GM12878 (cell line): Measurements from ENCODE around the gene ERC2. TPM values are rescaled to one million over a fixed set of nuclear protein-coding genes. Genes with fewer than 3 reads are reported as not detected.

Experiments used
- ATAC-seq: fragments of 200-7000 bp; cut with Tn5 transposase; 3 replicates; pipeline ENCODE4 v1.9.1; 2020; ENCODE audit warnings: mild to moderate bottlenecking, moderate library complexity
- BruUV-seq: library from RNA; stranded (reverse); fragments of 400-500 nt; replicated peaks from 2 replicates; lab custom pipeline; 2021; lab: Mats Ljungman, UMichigan
- CTCF ChIA-PET: fragments of 300-600 bp; sonication (Branson Sonifier 250); formaldehyde crosslinking; extraction: SDS; loops from one replicate; lab custom pipeline; 2021; ENCODE audit warnings: inconsistent platforms; lab: Yijun Ruan, JAX
- POLR2A ChIA-PET: fragments of 350-600 bp; formaldehyde crosslinking; extraction: SDS; loops from one replicate; lab custom pipeline; 2021; ENCODE audit warnings: inconsistent platforms; lab: Charles Lee
- RAD21 ChIA-PET: fragments of 300-600 bp; sonication (Branson Sonifier 250); formaldehyde crosslinking; loops from one replicate; lab custom pipeline; 2023; ENCODE audit warnings: antibody characterized with exemption; ENCODE audit not compliant: unreplicated experiment; lab: Charles Lee
- SMC1A ChIA-PET: fragments of 300-600 bp; sonication (Branson Sonifier 250); formaldehyde crosslinking; loops from one replicate; lab custom pipeline; 2023; ENCODE audit not compliant: unreplicated experiment, uncharacterized antibody; lab: Charles Lee
- DNase-seq: peaks from one replicate; pipeline ENCODE4 v3.0.0-alpha.2; 2011; ENCODE audit warnings: low read depth, low spot score
- FAIRE-seq: peaks from 3 replicates; lab custom pipeline; 2011; peaks lifted over from hg19 to GRCh38; lab: Jason Lieb, UNC
- H2AFZ ChIP-seq: 2 replicates; pipeline ENCODE4 v1.6.0; 2011; ENCODE audit warnings: low read depth, low read length, control low read depth; ENCODE audit not compliant: control insufficient read depth
- H3K27ac ChIP-seq: 2 replicates; pipeline ENCODE4 v1.5.1; 2011; ENCODE audit warnings: control low read depth; ENCODE audit not compliant: control insufficient read depth, insufficient read depth
- H3K27me3 ChIP-seq, 2 experiments: replicated peaks in 1 of 2; 2 replicates each; pipeline versions ENCODE4 v1.6.0 to v1.6.1; 2011; ENCODE audit warnings: low read length in 1 of 2; ENCODE audit not compliant: control insufficient read depth in 2 of 2, insufficient read depth in 2 of 2
- H3K36me3 ChIP-seq, 2 experiments: 2 replicates each; pipeline ENCODE4 v1.5.1; 2011; ENCODE audit warnings: low read length in 1 of 2; ENCODE audit not compliant: control insufficient read depth in 2 of 2, insufficient read depth in 2 of 2
- H3K4me1 ChIP-seq: 2 replicates; pipeline ENCODE4 v1.6.1; 2011; ENCODE audit warnings: mild to moderate bottlenecking, low read length, moderate library complexity, mixed read lengths; ENCODE audit not compliant: control insufficient read depth, insufficient read depth
- H3K4me2 ChIP-seq: 2 replicates; pipeline ENCODE4 v1.6.0; 2011; ENCODE audit warnings: control low read depth; ENCODE audit not compliant: control insufficient read depth, insufficient read depth
- H3K4me3 ChIP-seq: fragments of 200-600 bp; sonication (generic); 2 replicates; pipeline ENCODE4 v1.5.1; 2016
- H3K79me2 ChIP-seq: 2 replicates; pipeline ENCODE4 v1.6.0; 2011; ENCODE audit warnings: low read length; ENCODE audit not compliant: control insufficient read depth, insufficient read depth
- H3K9ac ChIP-seq: 2 replicates; pipeline ENCODE4 v1.8.0; 2011; ENCODE audit warnings: low read length, control low read depth, mixed read lengths; ENCODE audit not compliant: control insufficient read depth, insufficient read depth
- H3K9me3 ChIP-seq: replicated peaks from 3 replicates; pipeline ENCODE4 v1.5.1; 2011; ENCODE audit warnings: mild to moderate bottlenecking, low read length; ENCODE audit not compliant: control insufficient read depth, insufficient read depth
- H4K20me1 ChIP-seq: 2 replicates; pipeline ENCODE4 v1.6.0; 2011; ENCODE audit not compliant: control insufficient read depth, insufficient read depth
- EED ChIP-seq: sonication (generic); IDR thresholded peaks from 2 replicates; pipeline ENCODE4 v1.6.1; 2016; ENCODE audit warnings: antibody characterized with exemption, low read depth
- EP300 ChIP-seq, 2 experiments: fragments of 150-350 bp in 1 of 2; IDR thresholded peaks; 2 replicates each; pipeline ENCODE4 v1.6.1; 2011 to 2012; ENCODE audit warnings: low read depth in 2 of 2, low read length in 2 of 2, borderline replicate concordance in 1 of 2, improper control_type of control experiment in 1 of 2, inconsistent platforms in 1 of 2; ENCODE audit not compliant: control insufficient read depth in 1 of 2
- MYC ChIP-seq: IDR thresholded peaks from 2 replicates; pipeline ENCODE4 v1.6.1; 2011; ENCODE audit warnings: mild to moderate bottlenecking, low read length, moderate library complexity, inconsistent platforms; ENCODE audit not compliant: insufficient read depth, insufficient replicate concordance, insufficient read length, severe bottlenecking
- NFIC ChIP-seq: IDR thresholded peaks from 2 replicates; pipeline ENCODE4 v1.6.1; 2012; ENCODE audit warnings: low read depth, mild to moderate bottlenecking, inconsistent platforms, low read length, moderate library complexity
- POLR2AphosphoS5 ChIP-seq: IDR thresholded peaks from 2 replicates; pipeline ENCODE4 v1.6.1; 2011; ENCODE audit warnings: mild to moderate bottlenecking, low read length, inconsistent platforms
- POU2F2 ChIP-seq: IDR thresholded peaks from 3 replicates; pipeline ENCODE4 v1.6.1; 2011; ENCODE audit warnings: low read depth, mild to moderate bottlenecking, low read length, borderline replicate concordance
- RAD21 ChIP-seq: IDR thresholded peaks from 2 replicates; pipeline ENCODE4 v1.6.1; 2011; ENCODE audit warnings: mild to moderate bottlenecking, low read depth, low read length, moderate library complexity; ENCODE audit not compliant: insufficient read depth
- RBBP5 ChIP-seq: fragments of 200-600 bp; sonication (generic); conservative IDR thresholded peaks from 2 replicates; pipeline ENCODE4 v1.6.1; 2016
- RFX5 ChIP-seq: IDR thresholded peaks from 2 replicates; pipeline ENCODE4 v1.6.1; 2011; ENCODE audit warnings: low read depth, low read length, improper control_type of control experiment
- SMC3 ChIP-seq: IDR thresholded peaks from 2 replicates; pipeline ENCODE4 v1.6.1; 2011; ENCODE audit warnings: low read length, improper control_type of control experiment, borderline replicate concordance
- SPI1 ChIP-seq: IDR thresholded peaks from 2 replicates; pipeline ENCODE4 v1.6.1; 2011; ENCODE audit warnings: low read depth, mild to moderate bottlenecking, low read length, moderate library complexity, borderline replicate concordance; ENCODE audit not compliant: insufficient read depth
- TARDBP ChIP-seq: IDR thresholded peaks from 2 replicates; pipeline ENCODE4 v1.6.1; 2016; ENCODE audit warnings: borderline replicate concordance
- TBL1XR1 ChIP-seq: IDR thresholded peaks from 2 replicates; pipeline ENCODE4 v1.6.1; 2012; ENCODE audit warnings: low read depth, low read length, improper control_type of control experiment
- TCF7 ChIP-seq: IDR thresholded peaks from 2 replicates; pipeline ENCODE4 v1.6.1; 2014; ENCODE audit warnings: antibody characterized with exemption, borderline replicate concordance
- WRNIP1 ChIP-seq: IDR thresholded peaks from 2 replicates; pipeline ENCODE4 v1.6.1; 2011; ENCODE audit warnings: low read depth, low read length, improper control_type of control experiment, borderline replicate concordance
- ZNF217 ChIP-seq: fragments of 450-650 bp; IDR thresholded peaks from 2 replicates; pipeline ENCODE4 v1.6.1; 2017; ENCODE audit warnings: antibody characterized with exemption, mild to moderate bottlenecking
- ZNF24 ChIP-seq: fragments of 450-650 bp; IDR thresholded peaks from 2 replicates; pipeline ENCODE4 v1.6.1; 2017; ENCODE audit warnings: antibody characterized with exemption, mild to moderate bottlenecking
- ZNF274 ChIP-seq: IDR thresholded peaks from one replicate; pipeline ENCODE4 v1.8.0; 2011; ENCODE audit not compliant: insufficient read length, insufficient read depth
- ZNF384 ChIP-seq: IDR thresholded peaks from 2 replicates; pipeline ENCODE4 v1.6.1; 2012; ENCODE audit warnings: low read depth, mild to moderate bottlenecking, low read length, improper control_type of control experiment, borderline replicate concordance
- in situ Hi-C: fragments of 300-500 bp; cut with MboI; formaldehyde crosslinking; loops from 9 replicates; pipeline ENCODE4 v1.14.3; 2018; ENCODE audit warnings: mixed read lengths
- intact Hi-C: fragments of 100-400 bp; cut with micrococcal nuclease; formaldehyde crosslinking; loops from one replicate; pipeline ENCODE4 v1.14.2; 2022; ENCODE audit not compliant: unreplicated experiment
- polyA plus RNA-seq, 11 experiments: library from polyadenylated mRNA; depleted of rRNA in 4 of 11; unstranded in 6 of 11; stranded (reverse) in 5 of 11; fragments of >200 nt; fragmentation: Nextera tagmentation in 4 of 11; fragmentation: Illumina TruSeq in 1 of 11; extraction: Ambion mirVana in 4 of 11; extraction: Trizol in 1 of 11; gene quantifications; 1 replicate in 1 of 11; 2 replicates in 10 of 11; pipeline versions ENCODE4 v1.2.1 to v1.2.3, GENCODE V29; 2011 to 2016; ENCODE audit warnings: inconsistent platforms in 2 of 11, missing spikeins in 2 of 11, low read depth in 1 of 11
- total RNA-seq, 4 experiments: library from RNA; depleted of rRNA in 3 of 4; stranded (reverse); fragments of >200 nt in 3 of 4; fragmentation: Illumina TruSeq in 1 of 4; extraction: Trizol in 1 of 4; gene quantifications; 2 replicates each; pipeline versions ENCODE4 v1.2.1 to v1.2.3, GENCODE V29; 2013 to 2021
- TF ChIP-seq, protein P1 (sequence below): IDR thresholded peaks from 2 replicates; pipeline ENCODE4 v1.6.1; 2011; ENCODE audit warnings: borderline replicate concordance, low read depth, mild to moderate bottlenecking, moderate library complexity, low read length; ENCODE audit not compliant: insufficient read depth, poor library complexity, severe bottlenecking
- TF ChIP-seq, protein P2 (sequence below), 3 experiments: IDR thresholded peaks in 2 of 3; conservative IDR thresholded peaks in 1 of 3; 2 replicates each; pipeline ENCODE4 v1.5.1; 2011; ENCODE audit warnings: low read depth in 3 of 3, low read length in 3 of 3, mild to moderate bottlenecking in 3 of 3, control low read depth in 2 of 3, moderate library complexity in 2 of 3, inconsistent platforms in 1 of 3, mixed read lengths in 1 of 3; ENCODE audit not compliant: control insufficient read depth in 2 of 3, insufficient read depth in 1 of 3; ENCODE audit errors: extremely low read depth in 1 of 3

ERC2 gene
- total and polyA plus RNA-seq, 10 of the 15 experiments (the other 5 are each of a cell fraction or from before 2014, with no cell fraction given) = 0.06 to 1.4 (median 0.12) TPM; not detected in 3

DNA sequence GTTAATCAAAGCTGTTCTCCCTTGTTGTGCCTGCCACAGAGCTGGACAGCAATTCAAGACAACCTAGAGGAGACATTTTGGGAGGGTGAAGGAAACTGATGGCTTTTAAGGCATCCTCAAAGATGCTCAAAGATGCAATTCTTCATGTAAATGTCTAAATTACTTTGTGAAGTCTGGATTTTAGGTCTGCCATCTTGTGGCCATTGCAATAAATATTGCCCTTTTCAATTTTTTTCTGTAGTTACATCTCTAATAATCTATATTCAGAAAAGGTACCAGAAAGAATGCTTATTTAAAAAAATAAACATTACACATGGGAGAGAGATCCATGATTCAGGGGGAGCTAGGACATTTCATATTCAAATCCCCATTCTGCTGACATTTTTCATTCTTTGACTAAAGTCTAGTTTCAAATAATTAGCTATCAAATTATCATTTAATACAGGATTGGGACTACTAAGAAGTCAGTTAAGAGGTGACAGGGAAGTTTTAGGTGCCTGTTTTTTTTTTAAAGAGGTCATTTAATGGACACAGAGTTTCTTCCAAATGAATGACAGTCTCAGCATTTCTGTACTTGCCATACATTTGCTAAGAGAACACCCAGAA, 721.4 kb downstream of the ERC2 start:
- H3K79me2 ChIP-seq = no peaks in the 10 kb centered on the region
- no peaks in the 10 kb centered on the region for H3K4me1 ChIP-seq
- BruUV-seq = no TSS peak
- POLR2A ChIA-PET = no interaction called here
- DNase-seq = no peak
- TF ChIP-seq TARDBP (no peak), ZNF384 (no peak), POLR2AphosphoS5 (no peak), RAD21 (peak; percentile 48), NFIC (no peak), SPI1 (no peak), SMC3 (peak; percentile 69; the same call in 1 of the 2 replicates), ZNF217 (no peak), ZNF274 (no peak), WRNIP1 (no peak), POU2F2 (no peak), RBBP5 (no peak), MYC (no peak), EED (no peak), RFX5 (no peak), ZNF24 (no peak), TCF7 (no peak), EP300 (IDR thresholded peaks at IDR 0.05; ENCODE audit: borderline replicate concordance in 1 of 2, control insufficient read depth in 1 of 2, low read depth in 2 of 2, low read length in 2 of 2) (no peak), TBL1XR1 (no peak)
- TF ChIP-seq, protein P1, sequence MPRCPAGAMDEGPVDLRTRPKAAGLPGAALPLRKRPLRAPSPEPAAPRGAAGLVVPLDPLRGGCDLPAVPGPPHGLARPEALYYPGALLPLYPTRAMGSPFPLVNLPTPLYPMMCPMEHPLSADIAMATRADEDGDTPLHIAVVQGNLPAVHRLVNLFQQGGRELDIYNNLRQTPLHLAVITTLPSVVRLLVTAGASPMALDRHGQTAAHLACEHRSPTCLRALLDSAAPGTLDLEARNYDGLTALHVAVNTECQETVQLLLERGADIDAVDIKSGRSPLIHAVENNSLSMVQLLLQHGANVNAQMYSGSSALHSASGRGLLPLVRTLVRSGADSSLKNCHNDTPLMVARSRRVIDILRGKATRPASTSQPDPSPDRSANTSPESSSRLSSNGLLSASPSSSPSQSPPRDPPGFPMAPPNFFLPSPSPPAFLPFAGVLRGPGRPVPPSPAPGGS = no peak
- TF ChIP-seq, protein P2, sequence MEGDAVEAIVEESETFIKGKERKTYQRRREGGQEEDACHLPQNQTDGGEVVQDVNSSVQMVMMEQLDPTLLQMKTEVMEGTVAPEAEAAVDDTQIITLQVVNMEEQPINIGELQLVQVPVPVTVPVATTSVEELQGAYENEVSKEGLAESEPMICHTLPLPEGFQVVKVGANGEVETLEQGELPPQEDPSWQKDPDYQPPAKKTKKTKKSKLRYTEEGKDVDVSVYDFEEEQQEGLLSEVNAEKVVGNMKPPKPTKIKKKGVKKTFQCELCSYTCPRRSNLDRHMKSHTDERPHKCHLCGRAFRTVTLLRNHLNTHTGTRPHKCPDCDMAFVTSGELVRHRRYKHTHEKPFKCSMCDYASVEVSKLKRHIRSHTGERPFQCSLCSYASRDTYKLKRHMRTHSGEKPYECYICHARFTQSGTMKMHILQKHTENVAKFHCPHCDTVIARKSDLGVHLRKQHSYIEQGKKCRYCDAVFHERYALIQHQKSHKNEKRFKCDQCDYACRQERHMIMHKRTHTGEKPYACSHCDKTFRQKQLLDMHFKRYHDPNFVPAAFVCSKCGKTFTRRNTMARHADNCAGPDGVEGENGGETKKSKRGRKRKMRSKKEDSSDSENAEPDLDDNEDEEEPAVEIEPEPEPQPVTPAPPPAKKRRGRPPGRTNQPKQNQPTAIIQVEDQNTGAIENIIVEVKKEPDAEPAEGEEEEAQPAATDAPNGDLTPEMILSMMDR (IDR thresholded peaks at IDR 0.05 in 2 of 3, conservative IDR thresholded peaks at IDR 0.05 in 1 of 3; ENCODE audit: control insufficient read depth in 2 of 3, extremely low read depth in 1 of 3, insufficient read depth in 1 of 3, low read depth in 3 of 3, low read length in 3 of 3) = peak; percentile 32 to 47 (median 45); a peak in 4 of 6 replicates
- SMC1A ChIA-PET = interaction anchor here (0.6 to 1.5 kb wide), 6 partner anchors 9 to 254 kb away, joined by 3 to 5 read pairs (median 3); no protein-coding TSS in a partner anchor
- RAD21 ChIA-PET = interaction anchor here (0.9 to 1.0 kb wide), 3 partner anchors 117 to 242 kb away, joined by 3 read pairs; no protein-coding TSS in a partner anchor
- no peak overlapping the region for H3K4me2 ChIP-seq
- H3K36me3 ChIP-seq = no peaks in the 10 kb centered on the region
- no peak for FAIRE-seq
- H3K27me3 ChIP-seq = no peaks in the 10 kb centered on the region
- H3K27ac ChIP-seq = no peak overlapping the region
- no peak overlapping the region for H3K9ac ChIP-seq
- no peaks in the 10 kb centered on the region; the same call in 2 of the 3 replicates for H3K9me3 ChIP-seq
- H4K20me1 ChIP-seq = no peaks in the 10 kb centered on the region
- in situ Hi-C loops = no loop called here
- H2AFZ ChIP-seq = no peak overlapping the region
- no peak overlapping the region for H3K4me3 ChIP-seq
- ATAC-seq = no peak
- CTCF ChIA-PET = interaction anchor here (0.6 to 2.4 kb wide), 16 partner anchors 9 to 894 kb away, joined by 3 to 17 read pairs (median 4); partner anchors contain the start of gene WNT5A
- intact Hi-C loops = loop anchor here (1.0 kb wide), 1 partner anchor 262 kb away; no protein-coding TSS in a partner anchor
